Measurements from ENCODE around the gene IPO11. TPM values are rescaled to one million over a fixed set of nuclear protein-coding genes. Genes with fewer than 3 reads are reported as not detected.
"Not testable (repeated sequence)": the region's sequence is repeated elsewhere in the genome, so short reads cannot be mapped to it uniquely, and the experiment has no call there.

IPO11 gene
- total RNA-seq, 1 donor from 2014 or later: 11.8 TPM

GRCh38 chr5:62633243-62633642 is 220.7 kb downstream of the IPO11 start:
- ATAC-seq (no peak), DNase-seq (ENCODE audit: low spot score) (no peak)

DNA sequence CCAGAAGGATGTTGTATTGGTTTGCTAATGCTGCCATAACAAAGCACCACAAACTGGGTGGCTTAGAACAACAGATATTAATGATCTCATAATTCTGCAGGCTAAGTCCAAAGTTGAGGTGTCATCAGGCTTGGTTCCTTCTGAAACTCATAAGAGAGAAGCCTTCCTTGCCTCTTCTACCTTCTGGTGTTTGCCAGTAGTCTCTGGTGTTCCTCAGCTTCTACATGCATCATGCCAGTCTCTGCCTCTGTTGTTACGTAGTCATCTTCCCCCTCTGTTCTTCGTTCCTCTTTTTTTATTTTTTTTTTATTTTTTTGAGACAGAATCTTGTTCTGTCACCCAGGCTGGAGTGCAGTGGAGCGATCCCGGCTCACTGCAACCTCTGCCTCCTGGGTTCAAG is 227.9 kb downstream of the IPO11 start:
- ATAC-seq: no peak

GRCh38 chr5:62642468-62642867 is 229.9 kb downstream of the IPO11 start:
- DNase-seq (ENCODE audit: low spot score) (no peak), ATAC-seq (no peak)

More for the DNA sequence above, 227.9 kb downstream of the IPO11 start:
- no peak for DNase-seq (ENCODE audit: low spot score)

GRCh38 chr5:62643556-62644451 is 231.2 kb downstream of the IPO11 start:
- DNase-seq (ENCODE audit: low spot score) (no peak), ATAC-seq (no peak)

DNA sequence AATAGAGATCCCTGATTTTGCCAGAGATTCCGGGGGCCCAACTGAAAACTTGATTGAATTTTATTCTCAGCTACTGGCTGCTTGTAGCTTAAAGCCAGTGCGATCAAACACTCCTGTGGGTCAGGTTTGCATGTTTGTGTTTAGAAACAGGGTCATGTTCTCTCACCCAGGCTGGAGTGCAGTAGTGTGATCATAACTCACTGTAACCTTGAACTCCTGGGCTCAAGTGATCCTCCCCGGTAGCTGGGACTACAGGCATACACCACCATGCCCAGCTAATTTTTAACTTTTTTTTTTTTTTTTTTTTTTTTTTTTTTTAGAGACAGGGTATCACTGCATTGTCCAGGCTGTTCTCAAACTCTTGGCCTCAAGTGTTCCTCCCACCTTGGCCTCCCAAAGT is 232.7 kb downstream of the IPO11 start:
- no peak for DNase-seq (ENCODE audit: low spot score)
- no peak for ATAC-seq

DNA sequence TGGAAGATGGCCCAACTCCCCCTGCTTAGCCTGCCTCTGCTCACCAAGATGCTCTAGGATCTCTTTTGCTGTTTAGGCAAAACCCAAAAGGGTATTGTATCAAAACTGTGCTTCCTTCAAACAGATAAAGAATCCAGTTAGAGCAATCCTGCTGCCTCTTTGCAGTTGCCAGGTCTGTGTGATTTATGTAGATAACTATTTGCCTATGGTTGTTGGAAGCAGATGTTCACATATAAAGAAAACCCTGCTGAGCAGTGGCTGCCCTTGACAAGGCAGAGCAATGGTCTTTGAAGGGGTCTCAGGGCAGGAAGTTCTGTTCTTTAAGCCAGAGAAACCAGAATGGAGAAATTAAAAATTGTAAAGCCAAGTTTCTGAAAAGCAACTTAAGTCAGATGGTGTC is 234.7 kb downstream of the IPO11 start:
- no peak for DNase-seq (ENCODE audit: low spot score)

DNA sequence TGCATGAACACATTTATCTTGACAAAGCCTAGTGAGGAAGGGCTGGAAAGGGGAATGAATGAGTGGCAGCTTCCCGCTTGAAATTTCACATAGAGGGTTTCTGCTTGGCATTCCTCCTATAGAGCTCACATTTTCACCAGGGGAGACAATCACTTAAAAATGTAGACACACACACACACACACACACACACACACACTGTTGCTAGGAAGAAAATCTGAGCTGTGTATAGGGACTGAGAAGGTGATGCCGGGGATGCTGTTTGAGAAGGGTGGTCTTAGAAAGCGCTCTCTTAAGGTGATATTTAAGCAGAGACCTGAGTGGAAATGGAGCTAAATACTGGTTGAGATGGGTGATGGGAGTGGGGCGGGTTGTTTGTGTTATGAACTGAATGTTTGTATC is 236.5 kb downstream of the IPO11 start:
- no peak for DNase-seq (ENCODE audit: low spot score)
- no peak for ATAC-seq

More for the DNA sequence above, 234.7 kb downstream of the IPO11 start:
- ATAC-seq: no peak

GRCh38 chr5:62649476-62650113 is 237.0 kb downstream of the IPO11 start:
- ATAC-seq (peak; percentile 48), DNase-seq (ENCODE audit: low spot score) (no peak)

DNA sequence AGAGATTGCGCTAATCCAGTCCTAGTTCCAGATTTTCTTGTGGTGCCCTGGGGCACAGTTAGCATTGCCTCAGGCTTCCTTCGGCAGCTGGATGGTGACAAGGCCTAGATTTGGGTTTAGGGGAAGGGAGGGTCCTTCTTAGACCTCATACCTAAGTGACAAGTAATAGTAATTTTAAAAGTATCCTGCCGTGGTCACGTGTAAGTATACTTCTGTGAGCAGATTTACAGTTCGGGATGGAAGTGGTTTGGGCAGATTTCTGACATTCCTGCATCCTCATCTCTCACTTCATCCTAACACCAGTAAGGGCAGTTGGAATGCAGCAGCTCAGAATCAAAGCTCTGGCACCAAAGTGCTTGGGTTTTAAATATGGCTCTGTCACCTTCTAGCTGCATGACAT is 237.6 kb downstream of the IPO11 start:
- ATAC-seq (no peak), DNase-seq (ENCODE audit: low spot score) (no peak)

DNA sequence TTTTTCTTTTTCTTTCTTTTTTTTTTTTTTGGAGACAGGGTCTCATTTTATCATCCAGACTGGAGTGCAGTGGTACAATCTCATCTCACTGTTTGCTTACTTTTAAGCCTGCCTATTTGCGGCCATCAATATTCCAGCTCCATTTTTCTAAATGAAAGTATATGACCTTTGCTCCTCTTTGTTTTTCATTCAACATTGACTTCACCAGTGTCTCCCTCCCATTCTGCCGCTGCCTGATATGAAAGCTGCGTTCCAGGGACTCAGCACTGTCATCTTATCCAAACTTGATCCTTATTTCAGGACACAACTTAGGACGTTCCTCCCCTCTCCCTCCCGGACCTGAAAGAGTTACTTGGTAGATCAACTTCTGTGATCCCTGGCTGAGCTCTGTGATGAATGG is 239.7 kb downstream of the IPO11 start:
- ATAC-seq (no peak), DNase-seq (ENCODE audit: low spot score) (no peak)

DNA sequence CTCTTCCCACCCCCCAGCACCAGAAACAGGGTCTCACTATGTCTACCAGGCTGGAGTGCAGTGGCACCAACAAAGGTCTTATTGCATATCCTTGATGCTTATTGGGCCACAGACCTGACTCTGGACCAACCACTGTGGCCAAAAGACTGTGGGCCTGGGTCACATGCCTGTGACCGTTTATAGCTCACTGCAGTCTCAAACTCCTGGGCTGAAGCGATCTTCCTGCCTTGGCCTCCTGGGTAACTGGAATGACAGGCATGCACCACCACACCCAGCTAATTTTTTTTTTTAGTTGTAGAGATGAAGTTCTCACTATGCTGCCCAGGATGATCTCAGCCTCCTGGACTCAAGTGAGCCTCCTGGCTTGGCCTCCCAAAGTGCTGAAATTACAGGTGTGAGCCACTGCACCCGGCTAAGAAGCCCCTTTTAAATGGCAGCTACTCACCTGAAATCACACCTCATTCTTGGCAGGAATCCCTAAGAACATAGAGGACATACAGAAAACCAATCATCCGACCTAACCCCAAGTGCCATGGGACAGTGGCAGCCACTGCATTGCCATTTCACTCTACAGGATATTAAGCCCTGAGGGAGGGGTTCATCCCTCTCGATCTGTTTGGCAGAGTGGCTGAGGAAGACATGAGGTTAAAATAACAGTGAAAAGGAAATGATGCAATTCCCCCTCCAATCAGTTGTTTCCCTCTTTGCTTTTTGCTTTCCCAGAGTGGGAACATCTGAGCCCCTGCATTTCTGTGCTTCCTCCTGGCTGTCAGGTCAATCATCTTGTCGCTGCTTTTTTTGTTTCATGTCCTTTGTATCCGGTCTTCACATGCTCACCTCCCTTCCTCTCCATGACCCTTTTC is 240.7 kb downstream of the IPO11 start:
- DNase-seq (ENCODE audit: low spot score) (no peak), ATAC-seq (peak; percentile 33)

GRCh38 chr5:62653864-62654575 is 241.5 kb downstream of the IPO11 start:
- ATAC-seq: peak; percentile 19

GRCh38 chr5:62657772-62658171 is 245.2 kb downstream of the IPO11 start:
- ATAC-seq; DNase-seq (ENCODE audit: low spot score): not testable (repeated sequence)

More at GRCh38 chr5:62653864-62654575, 241.5 kb downstream of the IPO11 start:
- no peak for DNase-seq (ENCODE audit: low spot score)

GRCh38 chr5:62661126-62661525 is 248.6 kb downstream of the IPO11 start:
- ATAC-seq (no peak), DNase-seq (ENCODE audit: low spot score) (no peak)

DNA sequence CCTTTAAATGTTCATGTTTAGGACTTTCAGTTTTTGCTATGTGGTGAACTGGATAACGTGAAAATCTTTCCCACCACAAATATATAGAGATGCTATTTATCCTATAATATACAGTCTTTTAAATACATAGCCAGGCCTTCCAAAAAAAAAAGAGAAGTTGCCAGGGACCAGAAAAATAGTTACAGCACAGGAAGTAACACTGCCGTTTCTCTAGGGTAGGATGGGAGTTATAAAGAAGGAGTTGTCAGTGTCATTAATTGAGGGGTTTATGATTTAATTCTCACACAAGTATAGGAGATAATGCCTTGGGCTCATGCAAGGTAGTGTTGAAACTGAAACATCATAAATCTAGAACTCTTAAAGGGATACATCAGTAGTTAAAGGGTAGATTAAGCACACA is 250.0 kb downstream of the IPO11 start:
- ATAC-seq (no peak), DNase-seq (ENCODE audit: low spot score) (no peak)

- DNase-seq (ENCODE audit: low spot score) (no peak), ATAC-seq (no peak)
These were observed 258.9 kb downstream of the IPO11 start for GRCh38 chr5:62671479-62671878.

- not testable (repeated sequence) for DNase-seq (ENCODE audit: low spot score); ATAC-seq
These were observed 264.0 kb downstream of the IPO11 start for GRCh38 chr5:62676596-62676995.
